Endometrium (tissue), 2 donors: Measurements from ENCODE around the gene REEP5.
A peak's percentile ranks its signal among the peaks of the same experiment; 100 is the strongest.
"Not testable (repeated sequence)": the region's sequence is repeated elsewhere in the genome, so short reads cannot be mapped to it uniquely, and the experiment has no call there.

Experiments
- FAIRE-seq: peaks from 2 replicates; lab custom pipeline; 2012; peaks lifted over from hg19 to GRCh38; lab: Jason Lieb, UNC
- donor health status: control.
- donor health status: control.

Gene REEP5

DNA sequence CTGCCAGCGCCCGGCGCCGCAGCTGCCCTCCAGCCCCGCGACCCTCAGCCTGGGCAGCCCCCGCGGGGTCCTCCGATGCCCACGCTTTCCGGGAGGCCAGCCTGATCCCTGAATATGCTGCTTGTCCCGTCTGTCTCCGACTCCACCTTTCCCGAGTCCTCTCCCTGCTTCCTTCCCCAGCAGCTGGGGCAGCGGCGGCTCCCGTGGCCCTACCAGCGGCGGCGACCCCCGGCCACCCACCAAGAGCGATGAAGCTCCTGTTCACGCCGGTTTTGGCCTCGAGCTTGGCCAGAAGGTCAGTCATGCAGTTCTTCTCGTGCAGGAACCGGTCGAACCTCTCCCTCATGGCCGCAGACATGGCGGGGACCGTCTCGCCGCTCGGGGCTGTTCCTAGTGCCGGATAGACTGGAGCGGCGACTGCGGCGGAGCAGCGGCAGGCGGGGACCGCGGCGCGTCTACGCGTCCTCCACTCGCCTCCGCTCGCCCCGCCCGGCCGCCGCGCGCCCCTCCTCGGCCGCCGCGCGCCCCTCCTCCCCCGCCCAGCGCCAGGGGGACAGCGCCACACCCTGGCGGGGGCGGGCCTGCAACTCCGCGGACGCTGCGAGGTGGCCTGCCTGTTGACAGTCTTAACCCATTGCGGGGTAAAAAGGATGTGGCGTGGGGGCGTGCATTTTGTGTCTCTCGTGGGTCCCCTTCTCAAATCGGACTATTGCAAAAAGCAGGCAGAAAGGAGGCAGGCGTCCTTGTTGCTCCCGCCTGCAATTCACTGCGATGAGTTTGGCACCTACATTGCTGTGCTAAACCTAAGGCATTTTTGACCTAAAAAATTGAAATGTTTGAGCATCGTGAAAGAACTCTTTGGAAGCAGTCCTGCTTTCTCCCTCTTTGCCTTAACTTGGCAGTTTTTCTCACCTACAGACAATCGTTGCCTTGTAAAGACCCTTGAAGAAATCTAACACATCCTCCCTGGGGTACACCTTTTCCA lies at the start of gene REEP5:
Gene REEP5 (minus strand): TSS at position 395 of the 985 bp plus-strand sequence. CDS start 37 bp downstream, at position 358.
- FAIRE-seq: no peak

GRCh38 chr5:112971276-112971675 lies 49.2 kb upstream of the REEP5 start:
- FAIRE-seq: no peak

DNA sequence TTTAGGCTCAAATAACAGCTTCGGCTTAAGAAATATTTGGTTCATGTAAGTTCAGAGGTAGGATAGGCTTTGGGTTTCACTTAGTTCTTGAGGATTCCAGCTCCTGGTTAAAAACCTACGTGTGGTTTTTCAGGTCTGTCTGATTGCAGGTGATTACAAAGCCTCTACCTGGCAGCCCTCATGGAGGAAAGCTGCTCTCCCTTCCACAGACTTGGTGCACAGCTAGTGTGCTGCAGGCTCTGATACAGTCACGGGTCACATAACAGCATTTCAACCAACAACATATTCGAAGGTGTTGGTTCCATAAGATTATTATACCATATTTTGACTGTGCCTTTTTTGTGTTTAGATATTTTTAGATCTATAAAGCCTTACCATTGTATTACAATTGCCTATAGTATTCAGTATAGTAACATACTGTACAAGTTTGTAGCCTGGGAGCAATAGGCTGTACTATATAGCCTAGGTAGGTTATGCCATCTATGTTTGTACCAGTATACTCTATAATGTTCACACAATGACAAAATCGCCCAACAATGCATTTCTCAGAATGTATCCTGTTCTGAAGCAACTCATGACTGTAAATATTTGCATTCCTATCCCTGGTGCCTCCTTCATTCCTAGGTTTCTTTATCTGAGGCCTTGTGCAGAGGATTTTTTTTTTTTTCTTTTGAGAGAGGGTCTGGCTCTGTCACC lies 46.5 kb upstream of the REEP5 start:
- FAIRE-seq: no peak

DNA sequence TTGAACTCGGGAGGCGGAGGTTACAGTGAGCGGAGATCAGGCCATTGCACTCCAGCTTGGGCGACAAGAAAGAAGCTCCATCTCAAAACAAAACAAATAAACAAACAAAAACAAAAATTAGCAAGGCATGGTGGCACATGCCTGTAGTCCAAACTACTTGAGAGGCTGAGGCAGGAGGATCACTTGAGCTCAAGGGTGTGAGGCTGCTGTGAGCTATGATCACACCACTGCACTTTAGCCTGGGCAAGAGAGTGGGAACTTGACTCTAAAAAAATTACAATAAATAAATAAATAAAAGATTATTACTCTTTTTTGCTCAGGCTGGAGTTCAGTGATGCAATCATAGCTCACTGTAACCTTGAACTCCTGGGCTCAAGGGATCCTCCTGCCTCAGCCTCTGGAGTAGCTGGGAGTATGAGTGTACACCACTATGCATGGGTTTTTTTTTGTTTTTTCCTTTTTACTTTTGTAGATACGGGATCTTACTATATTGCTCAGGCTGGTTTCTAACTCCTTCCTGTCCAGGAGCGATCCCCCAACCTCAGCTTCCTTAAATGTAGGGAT lies 45.6 kb upstream of the REEP5 start:
- no peak for FAIRE-seq

DNA sequence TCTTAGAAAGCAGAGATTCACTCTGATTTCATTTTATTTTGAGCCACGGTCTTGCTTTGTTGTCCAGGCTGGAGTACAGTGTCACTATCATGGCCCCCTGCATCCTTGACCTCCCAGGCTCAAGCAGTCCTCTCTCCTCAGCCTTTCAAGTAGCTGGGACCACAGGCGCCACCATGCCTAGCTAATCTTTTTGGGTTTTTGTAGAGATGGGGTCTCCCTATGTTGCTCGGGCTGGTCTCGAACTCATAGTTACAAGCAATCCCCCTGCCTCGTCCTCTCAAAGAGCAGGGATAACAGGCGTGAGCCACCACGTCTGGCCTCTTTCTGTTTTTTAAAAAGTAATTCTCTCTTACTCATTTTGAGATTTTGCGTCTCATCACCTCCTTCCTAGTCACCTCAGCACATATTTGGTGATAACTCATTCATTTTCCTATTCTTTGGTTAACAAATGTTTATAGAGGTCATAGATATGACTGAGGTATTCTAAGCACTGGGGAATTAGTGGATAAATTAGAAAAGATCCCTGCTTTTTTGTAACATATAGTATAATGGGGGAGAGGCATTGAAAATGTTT lies 43.8 kb upstream of the REEP5 start:
- FAIRE-seq: no peak

DNA sequence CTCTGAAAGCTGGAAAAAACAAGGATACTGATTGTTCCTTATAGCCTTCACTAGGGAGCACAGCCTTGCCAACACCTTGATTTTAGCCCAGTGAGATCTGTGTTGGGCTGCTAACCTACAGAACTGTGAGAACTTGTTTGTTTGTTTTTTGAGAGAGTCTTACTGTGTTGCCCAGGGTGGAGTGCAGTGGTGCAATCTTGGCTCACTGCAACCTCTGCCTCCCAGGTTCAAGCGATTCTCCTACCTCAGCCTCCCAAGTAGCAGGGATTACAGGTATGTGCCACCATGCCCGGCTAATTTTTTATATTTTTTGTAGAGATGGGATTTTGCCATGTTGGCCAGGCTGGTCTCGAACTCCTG lies 41.3 kb upstream of the REEP5 start:
- FAIRE-seq: not testable (repeated sequence)

DNA sequence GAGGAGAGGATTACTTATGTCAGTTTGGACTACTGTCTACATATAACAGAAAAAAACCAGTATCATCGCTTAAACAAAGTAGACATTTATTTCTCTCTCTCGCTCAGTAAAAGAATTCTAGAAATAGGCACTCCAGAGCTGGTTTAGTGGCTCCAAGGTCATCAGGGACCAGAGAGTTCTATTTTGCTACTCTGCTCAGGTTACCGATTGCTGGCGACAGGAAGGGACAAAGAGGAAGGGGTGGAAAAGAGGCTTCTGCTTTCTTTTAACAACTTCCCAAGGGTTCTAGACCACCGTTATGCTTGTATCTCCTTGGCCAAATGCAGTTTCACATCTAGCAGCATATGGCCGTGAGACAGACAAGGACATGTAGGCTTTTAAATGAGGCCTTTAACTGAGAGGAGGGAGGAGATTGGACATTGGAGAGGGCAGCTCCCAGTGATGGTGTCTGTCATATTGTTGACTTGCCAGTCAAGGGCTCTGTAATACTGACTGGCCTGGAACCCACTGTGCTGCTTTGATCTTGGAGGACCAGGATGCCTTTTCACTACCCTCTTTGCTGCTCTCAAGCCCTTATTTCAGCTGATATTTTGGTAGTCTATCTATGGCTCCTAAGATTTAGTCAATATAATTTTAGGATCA lies 39.0 kb upstream of the REEP5 start:
- no peak for FAIRE-seq

DNA sequence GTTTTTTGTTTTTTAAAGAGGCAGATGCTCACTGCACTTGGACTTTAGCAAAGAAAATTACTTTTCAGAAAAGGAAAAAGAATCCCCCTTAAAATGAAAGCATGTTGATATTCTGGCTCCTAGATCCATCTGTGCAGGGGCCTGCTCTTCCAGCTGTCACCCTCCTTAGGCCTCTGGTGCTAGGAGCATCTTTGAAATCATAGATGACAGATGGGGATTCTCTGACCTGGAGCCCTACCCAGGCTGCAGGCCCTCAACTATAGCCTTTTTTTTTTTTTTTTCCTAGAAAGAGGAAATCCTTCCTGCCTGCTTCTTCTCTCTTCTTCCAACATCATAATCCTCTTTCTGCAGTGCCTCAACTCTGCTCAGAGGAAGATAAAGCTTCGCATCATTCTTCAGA lies 38.3 kb upstream of the REEP5 start:
- FAIRE-seq: no peak

DNA sequence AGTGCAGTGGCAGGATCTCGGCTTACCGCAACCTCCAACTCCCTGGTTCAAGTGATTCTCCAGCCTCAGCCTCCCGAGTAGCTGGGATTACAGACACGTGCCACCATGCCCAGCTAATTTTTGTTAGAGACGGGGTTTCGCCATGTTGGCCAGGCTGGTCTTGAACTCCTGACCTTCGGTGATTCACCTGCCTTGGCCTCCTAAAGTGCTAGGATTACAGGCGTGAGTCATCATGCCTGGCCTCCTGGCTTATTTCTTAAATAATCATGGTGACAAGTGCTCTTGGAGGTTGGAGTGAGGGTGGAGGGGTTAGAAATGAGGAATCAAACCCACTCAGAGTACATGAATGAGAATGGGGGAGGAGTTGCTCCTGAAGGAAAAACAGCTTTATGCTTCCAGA lies 37.8 kb upstream of the REEP5 start:
- FAIRE-seq: not testable (repeated sequence)

DNA sequence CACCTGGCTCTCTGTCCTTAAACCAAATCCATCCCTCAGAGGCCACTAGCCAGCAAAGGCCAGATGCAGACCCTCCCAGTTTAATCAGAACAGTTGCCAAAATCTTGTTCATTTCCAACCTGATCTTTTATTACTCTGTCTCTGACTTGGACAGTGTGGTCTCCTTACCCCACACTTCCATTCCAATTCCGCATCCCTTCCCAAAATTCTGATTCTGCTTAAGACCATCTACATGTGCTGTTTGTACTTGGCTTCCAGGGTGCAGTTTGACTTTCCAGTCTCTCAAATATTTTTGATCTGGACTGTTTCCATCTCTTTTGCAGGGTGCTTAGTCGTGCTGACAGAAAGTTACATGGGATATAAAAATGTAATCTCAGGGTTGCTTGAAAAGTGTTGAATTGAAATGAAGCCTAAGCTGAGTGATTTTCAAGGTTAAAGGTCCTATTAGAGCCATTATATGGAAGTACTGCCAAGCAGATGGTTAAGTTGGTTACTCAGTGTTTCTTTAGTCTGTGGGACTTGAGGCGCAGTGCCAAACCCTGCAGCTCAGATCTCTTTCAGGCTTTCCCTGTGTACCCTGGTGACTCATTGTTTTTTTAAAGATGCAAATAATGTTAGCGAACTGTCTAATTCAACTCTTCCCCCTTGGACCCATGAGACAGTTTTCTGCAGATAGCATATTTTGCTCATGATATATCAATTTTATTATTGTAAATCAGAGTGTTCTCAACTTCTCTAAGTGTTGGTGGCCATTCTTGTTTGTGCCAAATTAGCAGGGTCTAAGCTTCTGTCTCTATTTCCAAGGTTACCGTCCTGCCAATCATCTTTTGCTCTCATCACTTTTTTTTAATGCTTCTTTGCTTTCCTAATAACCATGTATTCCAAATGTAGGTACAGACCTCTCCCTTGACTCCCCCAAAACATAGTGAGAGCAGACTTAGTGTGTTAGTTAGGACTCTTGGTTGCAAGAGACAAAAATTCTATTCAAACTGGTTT lies 36.4 kb upstream of the REEP5 start:
- FAIRE-seq: no peak

DNA sequence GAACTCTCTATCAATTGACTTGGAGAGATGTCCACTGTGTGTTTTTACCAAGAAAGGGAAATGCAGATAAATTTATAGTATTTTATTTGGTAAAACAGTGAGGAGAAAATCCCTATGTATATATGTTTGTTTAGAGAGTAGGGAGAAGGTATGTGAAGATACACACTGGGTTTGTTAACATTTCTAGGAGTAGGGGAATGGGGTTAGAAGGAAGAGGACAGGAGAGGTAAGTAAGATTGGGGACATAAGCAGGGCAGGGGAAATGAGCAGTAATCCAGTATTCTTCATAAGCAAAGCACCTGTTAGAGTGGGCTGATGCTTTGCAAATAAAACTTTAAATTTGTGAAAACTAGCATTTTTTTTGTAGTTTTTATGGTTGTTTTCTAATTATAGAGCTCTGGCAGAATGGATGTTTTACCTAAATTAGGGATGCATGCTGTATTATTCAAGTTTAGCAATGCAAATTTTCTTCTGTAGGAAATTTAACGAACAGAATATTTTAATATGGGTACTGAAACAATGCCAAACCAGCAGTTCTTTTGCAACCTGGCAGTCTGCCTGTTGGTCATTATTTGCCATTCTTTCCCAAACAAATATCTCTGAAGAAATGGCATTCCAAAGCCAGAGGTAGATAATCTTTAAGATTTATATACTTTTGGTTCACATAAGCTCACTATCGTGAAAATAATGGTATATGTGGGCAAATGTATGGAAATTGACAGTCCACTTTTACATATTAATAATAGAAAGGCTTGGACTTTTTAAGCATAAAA lies 35.2 kb upstream of the REEP5 start:
- no peak for FAIRE-seq

- FAIRE-seq: no peak
These were observed 34.6 kb upstream of the REEP5 start for GRCh38 chr5:112956606-112957005.

DNA sequence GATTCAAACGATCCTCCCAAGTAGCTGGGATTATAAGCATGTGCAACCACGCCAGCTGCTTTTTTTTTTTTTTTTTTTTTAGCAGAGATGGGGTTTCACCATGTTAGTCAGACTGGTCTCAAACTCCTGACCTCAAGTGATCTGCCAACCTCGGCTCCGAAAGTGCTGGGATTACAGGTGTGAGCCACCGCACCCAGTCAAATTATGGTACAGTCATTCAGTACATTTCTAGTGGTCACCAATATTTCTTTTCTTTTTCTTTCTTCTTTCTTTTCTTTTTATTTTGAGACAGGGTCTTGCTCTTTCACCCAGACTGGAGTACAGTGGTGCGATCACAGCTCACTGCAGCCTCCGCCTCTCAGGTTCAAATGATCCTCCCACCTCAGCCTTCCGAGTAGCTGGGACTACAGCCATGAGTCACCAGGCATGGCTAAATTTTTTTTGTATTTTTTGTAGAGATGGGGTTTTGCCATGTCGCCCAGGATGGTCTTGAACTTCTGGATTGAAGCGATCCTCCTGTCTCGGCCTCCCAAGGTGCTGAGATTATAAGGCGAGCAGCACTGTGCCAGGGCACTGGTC lies 29.2 kb upstream of the REEP5 start:
- FAIRE-seq: no peak

DNA sequence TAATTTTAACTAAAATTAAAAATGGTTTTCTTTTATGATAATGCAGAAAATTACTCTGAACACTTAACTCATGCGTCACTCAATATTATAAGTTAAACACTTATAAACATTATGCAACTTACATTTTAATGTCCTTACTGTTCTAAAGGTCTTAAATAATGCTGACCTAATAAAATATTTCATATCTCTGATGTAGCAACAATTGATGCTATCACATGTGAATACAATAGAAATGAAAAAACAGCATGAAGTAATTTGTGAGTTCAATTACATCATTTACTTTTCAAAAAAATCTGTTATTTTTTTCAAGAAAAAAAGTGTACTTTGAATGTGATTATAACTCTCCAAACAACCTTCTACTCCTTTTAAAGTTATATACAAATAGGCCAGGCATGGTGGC lies 26.4 kb upstream of the REEP5 start:
- peak; percentile 15 for FAIRE-seq

GRCh38 chr5:112940670-112941069 lies 18.6 kb upstream of the REEP5 start:
- no peak for FAIRE-seq

DNA sequence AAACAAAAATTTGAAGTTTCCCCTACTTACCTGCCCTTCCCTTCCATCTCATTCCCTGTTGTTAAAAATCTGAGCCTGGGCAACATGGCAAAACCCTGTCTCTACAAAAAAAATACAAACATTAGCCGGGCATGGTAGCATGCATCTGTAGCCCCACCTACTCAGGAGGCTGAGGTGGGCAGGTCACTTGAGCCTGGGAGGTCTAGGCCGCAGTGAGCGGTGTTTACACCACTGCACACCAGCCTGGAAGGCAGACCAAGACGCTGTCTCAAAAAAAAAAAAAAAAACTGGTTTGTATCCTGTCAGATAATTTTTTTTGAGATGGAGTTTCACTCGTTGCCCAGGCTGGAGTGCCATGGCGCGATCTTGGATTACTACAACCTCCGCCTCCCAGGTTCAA lies 16.3 kb upstream of the REEP5 start:
- no peak for FAIRE-seq

DNA sequence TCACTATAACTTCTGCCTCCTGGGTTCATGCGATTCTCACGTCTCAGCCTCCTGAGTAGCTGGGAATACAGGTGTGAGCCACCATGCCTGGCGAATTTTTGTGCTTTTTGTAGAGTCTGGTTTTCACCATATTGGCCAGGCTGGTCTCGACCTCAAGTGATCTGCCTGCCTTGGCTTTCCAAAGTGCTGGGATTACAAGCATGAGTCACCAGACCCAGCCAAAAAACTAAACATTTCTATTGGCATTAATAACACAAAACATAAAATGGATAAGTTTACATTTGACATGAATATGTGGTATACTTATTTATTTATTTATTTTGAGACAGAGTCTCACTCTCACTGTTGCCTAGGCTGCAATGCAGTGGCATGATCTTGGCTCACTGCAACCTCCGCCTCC lies 13.6 kb upstream of the REEP5 start:
- no peak for FAIRE-seq

DNA sequence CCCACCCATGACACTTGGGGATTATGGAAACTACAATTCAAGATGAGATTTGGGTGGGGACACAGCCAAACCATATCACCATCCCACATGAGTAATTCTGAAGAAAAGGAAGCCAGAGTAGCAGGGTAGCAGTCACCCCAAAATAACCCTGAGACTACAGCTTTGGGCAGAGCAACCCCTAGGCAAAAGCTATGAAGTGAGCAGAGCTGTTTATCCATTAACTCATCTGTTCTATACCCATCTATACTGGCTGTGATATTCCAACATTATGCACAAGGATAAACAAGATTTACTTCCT lies 12.3 kb upstream of the REEP5 start:
- FAIRE-seq: no peak

- peak; percentile 96 for FAIRE-seq
These were observed 11.8 kb upstream of the REEP5 start for GRCh38 chr5:112933651-112934365.
